ENCODE data around the gene CA11. TPM values are rescaled to one million over a fixed set of nuclear protein-coding genes. Genes with fewer than 3 reads are reported as not detected.
A peak's percentile ranks its signal among the peaks of the same experiment; 100 is the strongest.

Gene CA11
- total RNA-seq, 1 experiment from 2014 or later: 12.6 TPM

- no peak for DNase-seq (ENCODE audit: low read depth, low spot score)
- ATAC-seq: no peak
Measured at GRCh38 chr19:48591021-48591420, 55.0 kb downstream of the CA11 start.

GRCh38 chr19:48588670-48589401 lies 57.2 kb downstream of the CA11 start:
- in situ Hi-C loops (cut with HindIII; ENCODE audit: low pct_unique_long_range_greater_than_20kb, low sequenced_read_pairs) (no loop called here), intact Hi-C loops (cut with micrococcal nuclease; ENCODE audit: unreplicated experiment) (no loop called here)
- DNase-seq (ENCODE audit: low read depth, low spot score) (peak; percentile 47), ATAC-seq (peak; percentile 93)
- Histone ChIP-seq H3K27me3 (ENCODE audit: control insufficient read depth, insufficient read depth, low read length) (no peaks in the 10 kb centered on the region), H3K4me3 (ENCODE audit: low read depth in 2 of 2, low read length in 2 of 2) (peak overlapping the region; percentile 39 to 60), H3K9me3 (ENCODE audit: control insufficient read depth, insufficient read depth, low read depth, low read length) (no peaks in the 10 kb centered on the region), H3K27ac (ENCODE audit: low read length) (no peak overlapping the region), H3K4me1 (ENCODE audit: control insufficient read depth, insufficient read depth, low read length) (0 out of 2 replicates have a peak, but pooled peaks cover 4% of the 10 kb centered on the region), H3K36me3 (ENCODE audit: control insufficient read depth, insufficient read depth, low read length) (no peaks in the 10 kb centered on the region)
- TF ChIP-seq POLR2AphosphoS5 (IDR thresholded peaks at IDR 0.05; ENCODE audit: low read depth, low read length): no peak
- TF ChIP-seq CTCF (IDR thresholded peaks at IDR 0.05): peak; percentile 94
- no peak for TF ChIP-seq TCF7L2 (IDR thresholded peaks at IDR 0.05; ENCODE audit: low read depth, low read length)
- no peak for TF ChIP-seq REST (IDR thresholded peaks at IDR 0.05; ENCODE audit: insufficient read depth in 1 of 2, low read depth in 2 of 2, low read length in 1 of 2)
- TF ChIP-seq SIN3A (IDR thresholded peaks at IDR 0.05; ENCODE audit: borderline replicate concordance, insufficient read depth, low read depth, low read length): no peak
- ChIA-PET CTCF (interaction anchor here (0.6 to 1.0 kb wide), 4 partner anchors 22 to 335 kb away, joined by 3 to 4 read pairs (median 3); no protein-coding TSS in a partner anchor), POLR2A (no interaction called here)
- no TSS peak for BruUV-seq (replicated peaks)

More at GRCh38 chr19:48591021-48591420, 55.0 kb downstream of the CA11 start:
- no peaks in the 10 kb centered on the region for H3K9me3 ChIP-seq (ENCODE audit: control insufficient read depth, insufficient read depth, low read depth, low read length)
- no peak overlapping the region for H3K27ac ChIP-seq (ENCODE audit: low read length)
- CTCF ChIA-PET: interaction anchor here (0.6 to 1.0 kb wide), 2 partner anchors 85 to 95 kb away, joined by 3 to 6 read pairs; no protein-coding TSS in a partner anchor
- H3K4me3 ChIP-seq (ENCODE audit: low read depth in 2 of 2, low read length in 2 of 2): no peak overlapping the region
- no TSS peak for BruUV-seq (replicated peaks)
- intact Hi-C loops (cut with micrococcal nuclease; ENCODE audit: unreplicated experiment): no loop called here
- TF ChIP-seq POLR2AphosphoS5 (IDR thresholded peaks at IDR 0.05; ENCODE audit: low read depth, low read length): no peak
- no peak for TF ChIP-seq REST (IDR thresholded peaks at IDR 0.05; ENCODE audit: insufficient read depth in 1 of 2, low read depth in 2 of 2, low read length in 1 of 2)
- TF ChIP-seq TCF7L2 (IDR thresholded peaks at IDR 0.05; ENCODE audit: low read depth, low read length): no peak
- TF ChIP-seq CTCF (IDR thresholded peaks at IDR 0.05): no peak
- TF ChIP-seq SIN3A (IDR thresholded peaks at IDR 0.05; ENCODE audit: borderline replicate concordance, insufficient read depth, low read depth, low read length): no peak
- no peaks in the 10 kb centered on the region for H3K36me3 ChIP-seq (ENCODE audit: control insufficient read depth, insufficient read depth, low read length)
- no peaks in the 10 kb centered on the region for H3K27me3 ChIP-seq (ENCODE audit: control insufficient read depth, insufficient read depth, low read length)
- POLR2A ChIA-PET: no interaction called here
- in situ Hi-C loops (cut with HindIII; ENCODE audit: low pct_unique_long_range_greater_than_20kb, low sequenced_read_pairs): no loop called here
- no peaks in the 10 kb centered on the region for H3K4me1 ChIP-seq (ENCODE audit: control insufficient read depth, insufficient read depth, low read length)
